ENCODE data around the gene THOC2.
"Not testable (repeated sequence)": the region's sequence is repeated elsewhere in the genome, so short reads cannot be mapped to it uniquely, and the experiment has no call there.

The THOC2 gene

GRCh38 chrX:123665197-123665596, 67.7 kb downstream of the THOC2 start:
- DNase-seq, result no peak

GRCh38 chrX:123664467-123665167, 68.2 kb downstream of the THOC2 start:
- DNase-seq, result not testable (repeated sequence)

- not testable (repeated sequence) for DNase-seq
Measured at GRCh38 chrX:123663720-123664119, 69.1 kb downstream of the THOC2 start.

GRCh38 chrX:123656507-123656906, 76.3 kb downstream of the THOC2 start:
- DNase-seq, result not testable (repeated sequence)

GRCh38 chrX:123648811-123649181, 84.1 kb downstream of the THOC2 start:
- not testable (repeated sequence) for DNase-seq

- no peak for DNase-seq
Measured at GRCh38 chrX:123648028-123648810, 84.6 kb downstream of the THOC2 start.

GRCh38 chrX:123647244-123647643, 85.6 kb downstream of the THOC2 start:
- DNase-seq, result no peak

- no peak for DNase-seq
Measured at GRCh38 chrX:123629502-123629901, 103.3 kb downstream of the THOC2 start.

GRCh38 chrX:123626962-123627361, 105.9 kb downstream of the THOC2 start:
- DNase-seq, result no peak

GRCh38 chrX:123625952-123626351, 106.9 kb downstream of the THOC2 start:
- no peak for DNase-seq

GRCh38 chrX:123625477-123625876, 107.4 kb downstream of the THOC2 start:
- DNase-seq, result no peak

GRCh38 chrX:123617007-123617406, 115.8 kb downstream of the THOC2 start:
- DNase-seq, result no peak

GRCh38 chrX:123610915-123611314, 121.9 kb downstream of the THOC2 start:
- no peak for DNase-seq

- no peak for DNase-seq
Measured at GRCh38 chrX:123607806-123608205, 125.0 kb downstream of the THOC2 start.

GRCh38 chrX:123607270-123607669, 125.6 kb downstream of the THOC2 start:
- no peak for DNase-seq

GRCh38 chrX:123603491-123603890, 129.4 kb downstream of the THOC2 start:
- DNase-seq, result no peak

GRCh38 chrX:123601437-123601836, 131.4 kb downstream of the THOC2 start:
- no peak for DNase-seq

GRCh38 chrX:123600181-123600580, 132.7 kb downstream of the THOC2 start:
- DNase-seq, result no peak

- DNase-seq, result no peak
Measured at GRCh38 chrX:123590842-123591486, 141.9 kb downstream of the THOC2 start.

- DNase-seq, result no peak
Measured at GRCh38 chrX:123588723-123589122, 144.1 kb downstream of the THOC2 start.

- DNase-seq, result no peak
Measured at GRCh38 chrX:123581586-123581985, 151.3 kb downstream of the THOC2 start.

- no peak for DNase-seq
Measured at GRCh38 chrX:123580792-123581191, 152.1 kb downstream of the THOC2 start.

- not testable (repeated sequence) for DNase-seq
Measured at GRCh38 chrX:123574027-123574426, 158.8 kb downstream of the THOC2 start.
